ENCODE measurements around the gene APOC3. TPM values are rescaled to one million over a fixed set of nuclear protein-coding genes. Genes with fewer than 3 reads are reported as not detected.

The APOC3 gene
- polyA plus RNA-seq, 1 donor (not counting 4 experiments of a cell fraction or from before 2014, with no cell fraction given), result not detected

- Histone ChIP-seq H3K9me1 (ENCODE audit: control insufficient read depth, extremely low read depth, insufficient read depth, low read length) (no peaks in the 10 kb centered on the region), H2AFZ (ENCODE audit: control insufficient read depth, low read length) (no peak overlapping the region), H3K4me1 (ENCODE audit: control insufficient read depth, extremely low read depth, insufficient read depth, low read length) (no peaks in the 10 kb centered on the region), H3K9ac (ENCODE audit: control insufficient read depth, extremely low read depth, insufficient read depth, low read length) (no peak overlapping the region), H3K4me2 (ENCODE audit: control insufficient read depth, extremely low read depth, insufficient read depth, low read depth, low read length) (no peak overlapping the region), H3K27ac (ENCODE audit: control insufficient read depth, insufficient read depth, low read length) (no peak overlapping the region), H3K27me3 (ENCODE audit: control insufficient read depth, extremely low read depth, insufficient read depth, low read length) (no peaks in the 10 kb centered on the region), H3K4me3 (ENCODE audit: control insufficient read depth in 2 of 3, extremely low read depth in 1 of 3, insufficient read depth in 2 of 3, low read depth in 1 of 3, low read length in 3 of 3) (no peak overlapping the region), H3K79me2 (ENCODE audit: control insufficient read depth, insufficient read depth, low read length) (no peaks in the 10 kb centered on the region), H4K20me1 (ENCODE audit: control insufficient read depth, extremely low read depth, insufficient read depth, low read length) (no peaks in the 10 kb centered on the region), H3K36me3 (ENCODE audit: control insufficient read depth in 2 of 2, extremely low read depth in 1 of 2, insufficient read depth in 2 of 2, low read length in 2 of 2) (no peaks in the 10 kb centered on the region), H3K9me3 (ENCODE audit: control insufficient read depth, low read depth, low read length) (no peaks in the 10 kb centered on the region)
- TF ChIP-seq EZH2 (IDR thresholded peaks at IDR 0.05; ENCODE audit: low read length) (no peak), CTCF (optimal IDR thresholded peaks at IDR 0.05 in 1 of 3, IDR thresholded peaks at IDR 0.05 in 1 of 3, conservative IDR thresholded peaks at IDR 0.05 in 1 of 3; ENCODE audit: extremely low read depth in 1 of 3, insufficient read depth in 2 of 3, low read length in 3 of 3) (no peak)
- FAIRE-seq (no peak), DNase-seq (ENCODE audit: low read depth, low spot score) (no peak)
- dilution Hi-C loops (cut with MboI; ENCODE audit: extremely low pct_ligation_motif_present, low sequenced_read_pairs), result no loop called here
These were observed 8.4 kb upstream of the APOC3 start for GRCh38 chr11:116821050-116821918.

GRCh38 chr11:116822575-116822974 lies 7.1 kb upstream of the APOC3 start:
- no peaks in the 10 kb centered on the region for H3K4me1 ChIP-seq (ENCODE audit: control insufficient read depth, extremely low read depth, insufficient read depth, low read length)
- H3K9me3 ChIP-seq (ENCODE audit: control insufficient read depth, low read depth, low read length), result no peaks in the 10 kb centered on the region
- no peak overlapping the region for H3K27ac ChIP-seq (ENCODE audit: control insufficient read depth, insufficient read depth, low read length)
- no peak for DNase-seq (ENCODE audit: low read depth, low spot score)
- dilution Hi-C loops (cut with MboI; ENCODE audit: extremely low pct_ligation_motif_present, low sequenced_read_pairs), result no loop called here
- H3K4me2 ChIP-seq (ENCODE audit: control insufficient read depth, extremely low read depth, insufficient read depth, low read depth, low read length), result no peak overlapping the region
- H3K9me1 ChIP-seq (ENCODE audit: control insufficient read depth, extremely low read depth, insufficient read depth, low read length), result no peaks in the 10 kb centered on the region
- H2AFZ ChIP-seq (ENCODE audit: control insufficient read depth, low read length), result no peak overlapping the region
- no peaks in the 10 kb centered on the region for H3K36me3 ChIP-seq (ENCODE audit: control insufficient read depth in 2 of 2, extremely low read depth in 1 of 2, insufficient read depth in 2 of 2, low read length in 2 of 2)
- H3K27me3 ChIP-seq (ENCODE audit: control insufficient read depth, extremely low read depth, insufficient read depth, low read length), result no peaks in the 10 kb centered on the region
- H3K79me2 ChIP-seq (ENCODE audit: control insufficient read depth, insufficient read depth, low read length), result no peaks in the 10 kb centered on the region
- TF ChIP-seq CTCF (optimal IDR thresholded peaks at IDR 0.05 in 1 of 3, IDR thresholded peaks at IDR 0.05 in 1 of 3, conservative IDR thresholded peaks at IDR 0.05 in 1 of 3; ENCODE audit: extremely low read depth in 1 of 3, insufficient read depth in 2 of 3, low read length in 3 of 3), result no peak
- no peak for TF ChIP-seq EZH2 (IDR thresholded peaks at IDR 0.05; ENCODE audit: low read length)
- no peak overlapping the region for H3K9ac ChIP-seq (ENCODE audit: control insufficient read depth, extremely low read depth, insufficient read depth, low read length)
- H3K4me3 ChIP-seq (ENCODE audit: control insufficient read depth in 2 of 3, extremely low read depth in 1 of 3, insufficient read depth in 2 of 3, low read depth in 1 of 3, low read length in 3 of 3), result no peak overlapping the region
- no peak for FAIRE-seq
- no peaks in the 10 kb centered on the region for H4K20me1 ChIP-seq (ENCODE audit: control insufficient read depth, extremely low read depth, insufficient read depth, low read length)

All from keratinocyte (primary cell).